Stimulated activated CD8-positive, alpha-beta memory T cell treated with anti-CD3 and anti-CD28 coated beads, Interleukin-2, amount 100 ng/mL, for 1 hour (primary cell): ENCODE measurements around the gene ANKRD33.
"Not testable (repeated sequence)": the region's sequence is repeated elsewhere in the genome, so short reads cannot be mapped to it uniquely, and the experiment has no call there.

ENCODE experiments used
- DNase-seq, 2 donors: peaks; one replicate each; pipeline ENCODE4 v3.0.0-alpha.2; 2020; ENCODE audit warnings: low read depth in 2 of 2

Gene ANKRD33

DNA sequence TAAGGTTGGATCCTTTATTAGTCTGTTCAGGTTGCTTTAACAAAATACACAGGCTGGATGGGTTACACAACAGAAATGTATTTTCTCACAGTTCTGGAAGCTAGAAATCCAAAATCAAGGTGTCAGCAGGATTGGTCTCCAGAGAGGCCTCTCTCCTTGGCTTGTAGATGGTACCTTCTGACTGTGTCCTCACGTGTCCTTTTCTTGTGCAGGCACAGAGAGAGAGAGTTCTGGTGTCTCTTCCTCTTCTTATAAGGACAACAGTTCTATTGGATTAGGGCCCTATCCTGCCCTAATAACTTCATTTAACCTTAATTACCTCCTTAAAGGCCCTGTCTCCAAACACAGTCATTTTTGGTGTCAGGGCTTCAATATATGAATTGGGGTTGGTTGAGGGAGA lies 4.6 kb upstream of the ANKRD33 start:
- no peak for DNase-seq

DNA sequence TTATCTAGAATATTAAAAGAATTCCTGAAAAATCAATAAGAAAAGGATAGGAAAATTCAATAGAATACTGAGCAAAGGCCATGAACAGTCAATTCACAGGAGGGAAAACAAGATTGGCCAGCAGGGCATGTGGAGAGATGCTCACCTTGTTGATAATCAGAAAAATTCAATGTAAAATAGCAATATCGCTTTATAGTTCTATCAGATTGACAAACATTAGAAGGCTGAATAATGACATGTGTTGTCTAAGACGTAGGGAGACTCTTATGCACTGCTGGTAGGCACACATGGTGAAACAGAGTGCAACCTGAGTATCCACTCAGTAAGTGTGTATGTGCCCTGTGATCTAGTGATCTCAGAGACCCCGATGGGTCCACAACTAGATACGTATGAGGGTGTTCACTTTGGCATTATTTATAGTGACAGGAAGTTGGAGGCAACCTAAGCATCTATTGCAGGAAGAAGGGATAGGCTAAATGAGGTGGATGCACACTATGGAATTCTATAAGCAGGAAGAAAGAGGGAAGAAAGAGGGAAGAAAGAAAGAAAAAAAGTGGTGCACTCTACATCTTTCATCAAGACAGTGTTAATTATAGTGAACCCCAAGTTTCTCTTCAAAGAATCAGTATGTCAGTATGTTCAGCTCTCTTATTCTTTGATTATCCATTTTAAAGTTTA lies 3.8 kb upstream of the ANKRD33 start:
- DNase-seq, result no peak

DNA sequence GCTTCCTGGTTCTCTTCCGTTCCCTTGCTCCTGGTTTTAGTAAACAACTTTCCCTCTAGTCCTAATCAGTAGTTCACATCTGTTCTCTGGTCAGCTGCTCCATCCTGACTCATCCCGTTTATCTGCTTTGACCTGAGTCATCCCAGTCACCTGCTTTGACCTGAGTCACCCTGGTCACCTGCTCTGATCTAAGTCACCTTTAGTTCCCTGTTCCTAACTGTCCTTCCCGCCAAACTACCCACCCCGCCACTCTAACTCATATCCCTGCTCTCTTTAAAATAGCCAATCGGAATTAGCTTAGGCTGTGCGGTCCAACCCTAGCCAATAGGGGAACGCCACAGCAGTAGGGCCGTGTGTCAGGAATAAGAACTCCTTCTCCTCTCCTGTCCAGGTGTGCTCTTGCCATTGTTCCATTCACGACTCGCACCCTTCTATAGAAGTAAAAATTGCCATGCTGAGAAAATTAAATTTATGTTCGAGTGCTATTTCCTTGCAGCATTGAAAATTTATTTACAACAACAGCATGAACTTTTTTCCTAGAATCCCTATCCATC lies 3.1 kb upstream of the ANKRD33 start:
- DNase-seq, result no peak

DNA sequence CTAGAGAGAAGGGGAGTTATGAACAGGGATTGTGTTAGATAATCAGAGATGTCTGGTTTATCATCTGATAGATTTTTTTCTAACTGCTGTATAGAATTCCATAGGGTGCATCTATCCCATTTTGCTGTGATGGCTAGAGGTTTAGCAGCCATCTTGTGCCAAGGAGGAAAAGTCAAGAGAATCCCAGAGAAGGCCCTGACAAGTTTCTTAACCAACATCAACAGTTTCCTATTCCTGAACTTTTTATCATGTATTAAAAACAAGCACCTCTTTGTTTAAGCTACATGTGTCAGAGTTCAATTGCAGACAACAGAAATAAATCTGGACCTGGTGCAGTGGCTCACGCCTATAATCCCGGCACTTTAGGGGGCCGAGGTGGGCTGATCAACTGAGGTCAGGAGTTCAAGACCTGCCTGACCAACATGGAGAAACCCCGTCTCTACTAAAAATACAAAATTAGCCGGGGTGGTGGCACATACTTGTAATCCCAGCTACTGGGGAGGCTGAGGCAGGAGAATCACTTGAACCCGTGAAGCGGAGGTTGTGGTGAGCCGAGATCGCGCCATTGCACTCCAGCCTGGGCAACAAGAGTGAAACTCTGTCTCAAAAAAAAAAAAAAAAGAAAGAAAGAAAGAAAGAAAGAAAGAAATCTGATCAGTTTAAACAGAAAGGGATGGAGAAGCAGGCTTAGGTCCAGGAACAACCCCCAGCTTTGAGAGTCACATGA lies 2.4 kb upstream of the ANKRD33 start:
- DNase-seq, result not testable (repeated sequence)

DNA sequence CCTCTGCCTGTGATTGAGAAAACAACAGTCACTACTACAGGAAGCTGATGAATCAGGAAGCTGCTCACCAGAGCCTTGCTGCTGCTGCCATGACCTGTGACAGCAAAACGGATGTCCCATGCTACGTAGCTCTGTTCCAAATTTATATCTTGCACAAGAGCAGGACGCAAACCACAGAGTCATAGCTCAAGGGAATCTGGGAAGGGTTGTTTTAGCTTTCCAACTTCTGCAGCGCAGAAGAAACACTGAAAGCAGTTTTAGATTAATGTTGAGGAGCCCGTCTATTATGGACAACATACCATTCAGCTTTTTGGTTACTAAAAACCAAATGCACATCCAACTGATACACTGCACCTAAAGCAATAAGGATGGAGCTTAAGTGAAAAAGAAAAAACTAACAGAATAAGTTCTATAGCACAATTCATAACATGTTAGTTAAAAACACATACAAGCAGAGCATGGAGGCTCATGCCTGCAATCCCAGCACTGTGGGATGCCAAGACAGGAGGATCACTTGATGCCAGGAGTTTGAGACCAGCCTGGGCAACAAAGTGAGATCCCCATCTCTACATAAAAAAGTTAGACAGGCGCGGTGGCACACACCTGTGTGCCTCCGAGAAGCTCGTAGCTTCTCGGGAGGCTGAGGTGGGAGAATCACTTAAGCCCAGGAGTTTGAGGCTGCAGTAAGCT lies 1.7 kb upstream of the ANKRD33 start:
- DNase-seq, result no peak

DNA sequence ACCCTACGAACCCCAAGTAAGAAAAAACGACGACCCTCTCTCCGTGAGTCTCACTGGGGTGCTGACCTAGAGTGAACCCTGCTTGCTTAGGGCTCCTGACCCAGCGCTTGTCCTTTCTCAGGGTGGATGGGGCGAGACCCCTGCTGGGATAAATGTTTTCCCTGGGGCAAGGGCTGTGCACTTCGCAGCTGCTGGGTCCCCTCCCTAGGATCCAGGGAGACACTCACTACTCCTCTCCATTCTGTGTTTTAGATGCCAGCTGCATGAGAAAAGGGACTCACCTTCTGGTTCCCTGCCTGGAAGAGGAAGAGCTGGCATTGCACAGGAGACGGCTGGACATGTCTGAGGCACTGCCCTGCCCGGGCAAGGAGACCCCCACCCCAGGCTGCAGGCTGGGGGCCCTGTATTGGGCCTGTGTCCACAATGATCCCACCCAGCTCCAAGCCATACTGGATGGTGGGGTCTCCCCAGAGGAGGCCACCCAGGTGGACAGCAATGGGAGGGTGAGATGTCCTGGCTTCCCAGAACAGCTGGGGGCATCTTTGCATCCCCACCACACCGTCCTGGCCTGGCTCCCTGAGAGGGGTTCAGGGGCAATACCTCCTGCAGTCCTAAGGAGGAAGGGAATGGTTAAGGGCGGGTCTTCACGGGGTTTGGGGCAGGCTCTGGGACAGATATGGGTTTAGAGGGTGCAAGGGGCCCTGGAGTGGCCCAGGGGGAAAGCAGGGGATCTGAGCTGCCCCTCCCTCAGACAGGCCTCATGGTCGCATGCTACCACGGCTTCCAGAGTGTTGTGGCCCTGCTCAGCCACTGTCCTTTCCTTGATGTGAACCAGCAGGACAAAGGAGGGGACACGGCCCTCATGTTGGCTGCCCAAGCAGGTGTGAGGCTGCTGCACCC lies 663 bp downstream of the ANKRD33 start:
- no peak for DNase-seq

DNA sequence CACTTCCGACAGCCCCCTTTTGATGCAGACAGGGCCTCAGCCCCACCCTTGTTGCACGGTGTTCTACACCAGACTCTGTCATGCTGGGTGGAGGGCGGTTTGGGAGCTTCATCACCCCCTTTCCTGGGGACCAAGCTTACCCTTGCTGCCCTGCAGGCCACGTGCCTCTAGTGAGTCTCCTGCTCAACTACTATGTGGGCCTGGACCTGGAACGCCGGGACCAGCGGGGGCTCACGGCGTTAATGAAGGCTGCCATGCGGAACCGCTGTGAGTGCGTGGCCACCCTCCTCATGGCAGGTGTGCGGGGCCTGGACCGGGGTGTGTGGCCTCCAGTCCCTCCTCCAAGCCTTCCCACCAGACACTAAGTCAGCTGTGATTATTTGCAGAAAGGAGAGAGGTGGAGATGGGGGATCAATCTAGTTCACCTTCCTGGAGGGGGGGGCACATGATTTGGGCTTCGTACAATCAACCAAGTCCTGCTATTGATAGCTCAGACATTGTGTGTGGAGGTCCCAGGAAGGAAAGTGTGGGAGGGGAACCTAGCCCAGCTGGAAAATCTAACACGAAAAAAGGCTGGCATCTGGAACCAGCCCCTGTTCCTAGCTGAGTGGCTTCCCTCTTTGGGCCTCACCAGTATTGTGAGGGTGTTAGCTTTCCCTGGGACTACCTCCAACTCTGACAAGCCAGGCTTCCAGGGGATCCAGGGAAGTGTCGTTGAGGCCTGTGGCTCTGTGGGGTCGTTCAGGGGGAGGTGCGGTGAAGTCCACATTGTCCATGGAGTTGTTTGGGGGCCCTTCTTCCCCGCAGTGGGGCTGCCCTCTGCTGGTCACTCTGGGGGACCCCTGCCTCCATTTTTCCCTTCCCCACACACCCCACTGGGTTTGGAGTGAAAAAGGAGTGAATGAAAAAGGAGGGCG lies 1.6 kb downstream of the ANKRD33 start:
- DNase-seq, result no peak

DNA sequence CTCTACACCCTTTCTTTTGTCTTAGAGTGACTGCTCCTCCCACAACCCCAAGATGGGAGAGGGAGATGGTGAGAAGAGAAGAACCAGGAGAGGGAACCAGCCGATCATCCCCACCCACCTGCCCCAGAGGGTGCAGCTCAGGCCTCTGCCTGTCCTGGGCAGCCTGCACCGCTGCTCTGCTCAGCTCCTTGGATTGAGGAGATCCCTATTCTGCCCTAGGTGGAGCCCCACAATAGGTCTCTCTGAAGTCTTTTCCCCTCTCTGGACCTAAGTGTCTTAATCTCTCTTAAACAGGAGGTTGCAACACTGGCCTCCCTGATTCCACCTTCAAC lies 2.2 kb downstream of the ANKRD33 start:
- no peak for DNase-seq

DNA sequence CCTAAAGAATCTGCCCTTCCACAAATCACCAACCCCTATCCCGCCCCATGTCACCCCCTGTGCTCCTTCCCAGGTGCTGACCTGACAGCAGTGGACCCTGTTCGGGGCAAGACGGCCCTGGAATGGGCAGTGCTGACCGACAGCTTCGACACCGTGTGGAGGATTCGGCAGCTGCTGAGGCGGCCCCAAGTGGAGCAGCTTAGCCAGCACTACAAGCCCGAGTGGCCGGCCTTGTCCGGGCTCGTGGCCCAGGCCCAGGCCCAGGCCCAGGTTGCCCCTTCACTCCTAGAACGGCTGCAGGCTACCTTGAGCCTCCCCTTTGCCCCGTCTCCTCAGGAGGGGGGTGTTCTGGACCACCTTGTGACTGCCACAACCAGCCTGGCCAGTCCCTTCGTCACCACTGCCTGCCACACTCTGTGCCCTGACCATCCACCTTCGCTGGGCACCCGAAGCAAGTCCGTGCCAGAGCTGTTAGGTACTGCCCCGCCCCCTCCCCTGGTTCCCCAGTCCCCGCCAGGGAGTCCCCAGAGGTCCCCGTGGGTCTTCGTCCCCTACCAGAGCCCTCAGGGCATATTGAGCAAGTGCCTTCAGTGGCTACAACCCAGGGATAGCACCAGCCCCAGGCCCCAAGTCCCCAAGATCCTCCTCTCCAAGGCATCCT lies 2.7 kb downstream of the ANKRD33 start:
- no peak for DNase-seq

DNA sequence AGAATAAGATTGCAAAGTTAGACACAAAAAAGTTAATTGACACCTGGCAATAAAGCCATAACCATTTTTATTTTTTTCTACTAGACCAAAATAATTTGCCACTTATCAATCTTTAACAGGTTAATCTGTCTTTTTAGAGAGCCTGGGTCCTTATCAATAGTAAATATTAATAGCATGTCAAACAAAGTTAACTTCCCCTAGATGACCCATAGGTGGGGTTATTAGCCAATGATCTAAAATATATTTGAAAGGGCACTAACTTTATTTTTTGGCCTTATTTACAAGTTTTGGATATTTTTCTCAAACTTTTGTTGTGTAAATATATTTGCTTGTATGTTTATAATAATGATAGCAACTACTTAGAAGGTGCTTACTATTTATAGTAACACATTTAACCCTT lies 3.9 kb downstream of the ANKRD33 start:
- no peak for DNase-seq

DNA sequence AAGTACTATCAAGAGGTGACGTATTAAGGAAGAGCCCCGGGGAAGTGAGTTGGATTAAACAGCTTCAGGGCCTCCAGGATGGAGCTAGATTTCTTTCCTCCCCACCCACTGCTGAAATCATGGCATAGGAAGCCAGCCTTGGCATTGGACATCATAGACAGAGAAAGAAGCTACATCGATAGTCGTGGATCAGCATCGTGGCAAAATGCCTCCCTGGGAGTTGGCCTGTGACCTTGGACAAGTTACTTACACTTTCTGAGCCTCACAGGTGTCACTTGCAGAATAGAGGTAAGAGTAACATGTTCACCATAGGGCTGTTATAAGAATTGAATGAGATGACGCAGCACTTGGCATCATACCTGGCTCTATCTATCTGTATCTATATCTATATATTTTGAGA lies 5.9 kb downstream of the ANKRD33 start:
- DNase-seq, result no peak

DNA sequence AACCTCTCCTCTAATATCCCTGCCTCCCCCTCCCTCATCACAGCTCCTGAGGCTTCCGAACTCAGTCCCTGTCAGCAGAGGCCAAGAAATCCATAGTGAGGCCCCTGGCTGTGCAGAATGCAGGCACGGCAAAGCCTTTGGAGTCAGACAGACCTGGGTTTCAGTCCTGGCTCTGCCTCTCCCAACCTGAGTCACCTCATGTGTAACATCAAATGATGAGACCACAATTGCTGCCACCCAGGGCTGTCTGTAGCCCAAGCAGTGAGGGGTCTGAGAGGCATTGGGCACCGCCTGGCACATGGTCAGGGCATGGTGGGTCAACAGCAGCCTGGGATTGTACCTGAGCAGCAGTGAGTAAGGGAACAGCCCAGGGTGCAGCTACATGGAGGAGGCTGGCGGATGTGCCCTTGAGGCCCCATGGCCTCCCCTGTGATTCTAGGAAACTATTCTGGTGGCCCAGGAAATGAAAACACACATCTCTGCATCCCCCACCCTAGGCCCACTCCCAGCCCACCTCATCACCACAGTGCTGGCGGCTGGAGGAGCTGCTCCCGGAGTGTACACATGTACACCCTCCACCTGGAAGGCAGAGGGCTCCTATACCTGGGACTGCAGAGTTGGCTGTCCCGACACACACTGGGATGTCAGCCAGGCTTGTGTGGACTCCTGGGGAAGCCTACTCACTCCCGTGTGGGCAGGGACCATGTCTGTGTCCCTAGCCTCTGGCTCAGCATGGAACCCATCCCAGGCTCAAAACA lies 7.7 kb downstream of the ANKRD33 start:
- DNase-seq, result no peak

DNA sequence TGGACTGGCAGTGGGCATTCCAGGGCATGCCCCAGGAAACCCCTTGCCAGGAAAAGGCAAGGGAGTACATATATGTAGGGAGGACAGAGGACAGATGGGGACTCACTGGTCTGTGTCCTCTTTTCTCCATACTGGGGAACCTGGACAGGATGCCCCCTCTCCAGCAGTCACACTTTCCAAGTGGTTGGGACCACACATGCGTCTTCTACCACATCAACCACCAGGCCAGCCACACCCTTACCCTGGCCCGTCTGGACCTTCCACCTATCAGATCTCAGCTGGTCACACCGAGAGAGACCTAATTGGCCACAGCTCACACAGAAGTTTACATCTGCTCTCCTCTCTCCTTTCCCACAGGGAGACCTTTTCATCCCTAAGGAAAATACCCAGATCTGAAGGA lies 8.3 kb downstream of the ANKRD33 start:
- no peak for DNase-seq

DNA sequence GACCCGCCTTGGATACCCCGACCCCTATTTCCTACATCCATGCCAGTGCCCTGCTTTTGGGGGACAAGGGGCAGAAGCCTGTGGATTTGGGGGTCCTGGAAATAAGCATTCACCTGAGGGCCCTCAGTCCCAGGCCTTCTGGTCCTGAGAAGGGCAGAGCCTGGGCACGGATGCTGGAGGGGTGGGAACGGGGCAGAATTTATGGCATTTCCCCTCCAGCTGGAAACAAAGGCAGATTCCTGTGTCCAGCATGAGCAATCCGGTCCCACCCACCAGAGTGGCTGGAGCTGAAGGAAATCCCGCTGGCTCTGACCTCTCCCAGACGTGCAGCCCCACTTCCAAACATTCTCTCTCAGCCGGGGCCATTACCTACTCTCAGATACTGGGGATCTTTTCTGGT lies 9.3 kb downstream of the ANKRD33 start:
- DNase-seq, result no peak

DNA sequence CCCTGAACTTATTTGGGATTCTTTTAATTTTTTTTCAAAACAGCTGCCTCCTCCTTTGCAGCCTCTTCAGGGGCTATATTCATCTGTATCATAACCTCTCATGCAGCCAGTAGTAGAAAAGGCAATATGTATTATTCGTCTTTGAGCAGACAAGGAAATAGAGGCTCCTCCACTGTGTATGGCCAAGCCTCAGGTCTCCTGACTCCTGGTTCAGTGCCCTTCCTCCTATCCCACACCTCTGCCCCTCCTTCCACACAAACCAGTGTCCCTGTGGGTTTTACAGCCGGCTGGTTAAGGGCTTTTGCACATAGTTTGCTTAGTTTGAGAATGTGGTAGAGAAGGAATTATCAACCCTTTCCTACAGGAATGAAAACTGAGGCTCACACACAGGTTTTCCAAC lies 10.6 kb downstream of the ANKRD33 start:
- no peak for DNase-seq

DNA sequence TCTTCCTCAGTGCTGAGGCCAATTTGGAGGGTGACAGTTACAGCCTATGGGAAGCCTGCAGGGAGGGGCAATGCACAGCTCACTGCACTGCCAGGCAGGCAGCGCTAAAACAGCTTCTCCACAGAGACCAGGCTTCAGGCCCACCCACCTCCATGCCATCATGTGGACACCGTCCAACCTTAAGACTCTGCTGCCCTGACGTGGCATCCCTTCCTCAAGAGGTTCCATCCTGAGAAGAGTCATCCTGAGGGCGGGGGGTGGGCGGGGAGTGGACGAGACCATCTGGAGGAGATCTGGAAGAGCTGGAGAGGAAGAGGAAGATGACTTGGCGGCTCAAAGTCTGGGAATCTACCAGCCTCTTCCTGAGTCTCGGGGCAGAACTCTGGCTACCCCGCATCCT lies 11.0 kb downstream of the ANKRD33 start:
- no peak for DNase-seq

DNA sequence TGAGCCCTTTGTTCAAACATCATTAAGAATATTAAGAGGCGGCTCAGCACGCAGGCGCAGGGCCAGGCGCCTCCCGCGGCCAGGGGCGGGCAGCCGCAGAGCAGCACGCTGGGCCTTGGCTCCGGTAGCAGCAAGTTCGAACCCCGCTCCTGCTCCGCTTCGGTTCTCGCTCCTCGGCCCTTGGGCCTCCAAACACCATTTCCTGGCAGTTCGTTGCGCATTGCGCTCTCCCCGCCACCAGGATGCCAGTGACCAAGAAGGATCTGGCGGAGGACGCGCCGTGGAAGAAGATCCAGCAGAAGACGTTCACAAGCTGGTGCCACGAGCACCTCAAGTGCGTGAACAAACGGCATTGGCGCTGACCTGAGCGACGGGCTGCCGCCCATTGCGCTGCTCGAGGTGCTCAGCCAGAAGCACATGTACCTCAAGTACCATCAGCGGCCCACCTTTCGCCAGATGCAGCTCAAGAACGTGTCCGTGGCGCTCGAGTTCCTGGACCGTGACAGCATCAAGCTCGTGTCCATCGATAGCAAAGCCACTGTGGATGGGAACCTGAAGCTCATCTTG lies 12.5 kb downstream of the ANKRD33 start:
- DNase-seq, result no peak

DNA sequence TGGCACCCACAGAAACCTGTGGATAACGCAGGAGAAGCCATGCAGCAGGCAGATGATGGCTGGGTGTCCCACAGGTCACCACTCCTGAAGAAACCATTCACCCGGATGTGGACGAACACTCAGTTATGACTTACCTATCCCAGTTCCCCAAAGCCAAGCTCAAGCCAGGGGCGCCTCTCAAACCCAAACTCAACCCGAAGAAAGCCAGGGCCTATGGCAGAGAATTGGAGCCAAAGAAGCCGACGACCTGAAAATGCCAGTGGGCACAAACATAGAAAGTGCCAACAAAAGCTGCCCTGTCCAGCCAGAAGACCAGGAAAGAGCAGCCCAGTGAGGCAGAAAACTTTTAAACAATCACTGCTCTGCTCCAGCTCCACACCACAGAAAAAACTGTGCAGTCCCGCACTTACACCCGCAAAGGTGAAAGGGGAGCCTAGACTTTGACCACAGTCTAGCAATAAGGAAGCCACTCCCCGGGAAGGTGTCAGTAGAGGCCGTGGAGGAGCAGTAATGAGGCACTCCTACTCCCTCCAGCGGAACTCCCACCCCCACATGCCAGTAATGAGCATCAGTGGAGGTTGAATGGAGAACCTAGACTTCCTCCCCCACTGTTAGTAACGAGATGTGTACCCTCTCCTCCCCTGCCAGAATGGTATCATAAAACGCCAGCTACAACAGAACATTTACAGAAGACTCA lies 13.4 kb downstream of the ANKRD33 start:
- DNase-seq, result no peak

DNA sequence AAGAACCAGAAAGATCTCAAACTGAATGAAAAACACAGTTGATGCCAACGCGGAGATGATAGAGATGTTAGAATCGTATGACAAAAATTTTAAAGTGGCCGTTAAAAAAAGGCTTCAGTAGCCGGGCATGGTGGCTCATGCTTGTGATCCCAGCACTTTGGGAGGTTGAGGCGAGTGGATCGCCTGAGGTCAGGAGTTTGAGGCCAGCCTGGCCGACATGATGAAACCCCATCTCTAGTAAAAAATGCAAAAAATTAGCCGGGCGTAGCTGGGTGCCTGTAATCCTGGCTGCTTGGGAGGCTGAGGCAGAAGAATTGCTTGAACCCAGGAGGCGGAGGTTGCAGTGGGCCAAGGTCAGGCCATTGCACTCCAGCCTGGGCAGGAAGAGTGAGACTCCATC lies 14.0 kb downstream of the ANKRD33 start:
- no peak for DNase-seq
